Astrocyte (in vitro differentiated cells and primary cell): ENCODE results near the gene FOXO6. TPM values are rescaled to one million over a fixed set of nuclear protein-coding genes. Genes with fewer than 3 reads are reported as not detected.

Source experiments
- DNase-seq: peaks from one replicate; pipeline ENCODE4 v3.0.0-alpha.2; 2010; ENCODE audit warnings: low read depth
- FAIRE-seq: peaks from 2 replicates; lab custom pipeline; 2011; peaks lifted over from hg19 to GRCh38; lab: Jason Lieb, UNC
- H2AFZ ChIP-seq: 2 replicates; pipeline ENCODE4 v1.6.0; 2012; ENCODE audit warnings: low read depth, low read length, inconsistent platforms
- H3K27ac ChIP-seq: 2 replicates; pipeline ENCODE4 v1.5.1; 2011; ENCODE audit warnings: low read depth, low read length, inconsistent platforms
- H3K27me3 ChIP-seq: 2 replicates; pipeline ENCODE4 v1.6.0; 2011; ENCODE audit warnings: low read length, inconsistent platforms; ENCODE audit not compliant: insufficient read depth
- H3K36me3 ChIP-seq: 2 replicates; pipeline ENCODE4 v1.5.1; 2011; ENCODE audit warnings: low read length, inconsistent platforms; ENCODE audit not compliant: insufficient read depth
- H3K4me1 ChIP-seq: 2 replicates; pipeline ENCODE4 v1.5.1; 2011; ENCODE audit warnings: low read length, inconsistent platforms; ENCODE audit not compliant: insufficient read depth
- H3K4me2 ChIP-seq: 2 replicates; pipeline ENCODE4 v1.6.0; 2012; ENCODE audit warnings: low read length, inconsistent platforms
- H3K4me3 ChIP-seq: 2 replicates; pipeline ENCODE4 v1.5.1; 2011; ENCODE audit warnings: low read depth, mild to moderate bottlenecking, low read length, inconsistent platforms; ENCODE audit not compliant: insufficient read depth
- H3K79me2 ChIP-seq: 2 replicates; pipeline ENCODE4 v1.6.0; 2012; ENCODE audit warnings: mild to moderate bottlenecking, low read length, inconsistent platforms; ENCODE audit not compliant: insufficient read depth
- H3K9ac ChIP-seq: 2 replicates; pipeline ENCODE4 v1.6.0; 2012; ENCODE audit warnings: mild to moderate bottlenecking, low read length, inconsistent platforms
- H3K9me3 ChIP-seq: 2 replicates; pipeline ENCODE4 v1.5.1; 2012; ENCODE audit warnings: low read depth, mild to moderate bottlenecking, low read length, inconsistent platforms; ENCODE audit not compliant: insufficient read depth
- H4K20me1 ChIP-seq: 2 replicates; pipeline ENCODE4 v1.6.0; 2012; ENCODE audit warnings: low read length, inconsistent platforms; ENCODE audit not compliant: insufficient read depth
- H3K27ac Mint-ChIP-seq: one replicate; pipeline ENCODE4 v1.8.0; 2021; ENCODE audit warnings: mild to moderate bottlenecking, mixed read lengths; ENCODE audit not compliant: unreplicated experiment
- H3K27me3 Mint-ChIP-seq: one replicate; pipeline ENCODE4 v1.8.0; 2021; ENCODE audit warnings: low read depth, mixed read lengths; ENCODE audit not compliant: unreplicated experiment
- H3K36me3 Mint-ChIP-seq: one replicate; pipeline ENCODE4 v1.8.0; 2021; ENCODE audit warnings: low read depth, mixed read lengths; ENCODE audit not compliant: unreplicated experiment
- H3K4me1 Mint-ChIP-seq: one replicate; pipeline ENCODE4 v1.8.0; 2021; ENCODE audit warnings: low read depth, mixed read lengths; ENCODE audit not compliant: unreplicated experiment
- H3K4me3 Mint-ChIP-seq: one replicate; pipeline ENCODE4 v1.8.0; 2021; ENCODE audit warnings: mild to moderate bottlenecking, moderate library complexity, mixed read lengths; ENCODE audit not compliant: unreplicated experiment
- H3K9me3 Mint-ChIP-seq: one replicate; pipeline ENCODE4 v1.8.0; 2021; ENCODE audit warnings: mild to moderate bottlenecking, mixed read lengths; ENCODE audit not compliant: unreplicated experiment
- CTCF ChIP-seq: IDR thresholded peaks from 2 replicates; pipeline ENCODE4 v1.5.1; 2011; ENCODE audit warnings: low read depth, mild to moderate bottlenecking, inconsistent platforms, low read length, moderate library complexity; ENCODE audit not compliant: insufficient read depth
- EZH2 ChIP-seq: IDR thresholded peaks from 2 replicates; pipeline ENCODE4 v1.6.1; 2012; ENCODE audit warnings: mild to moderate bottlenecking, low read length, inconsistent platforms; ENCODE audit not compliant: insufficient read depth
- total RNA-seq: library from RNA; stranded (reverse); gene quantifications from 2 replicates; pipeline ENCODE4 v1.2.1, GENCODE V29; 2021

The FOXO6 gene
- total RNA-seq, 1 donor from 2014 or later: 1.2 TPM

- Mint-ChIP-seq H3K4me3 (no peak overlapping the region), H3K9me3 (peaks cover 16% of the 10 kb centered on the region), H3K27me3 (peaks cover 52% of the 10 kb centered on the region), H3K27ac (no peak overlapping the region), H3K4me1 (peaks cover 2% of the 10 kb centered on the region), H3K36me3 (peaks cover 1% of the 10 kb centered on the region)
- Histone ChIP-seq H3K27ac (no peak overlapping the region), H3K36me3 (no peaks in the 10 kb centered on the region), H3K9ac (no peak overlapping the region), H3K4me3 (no peak overlapping the region), H2AFZ (no peak overlapping the region), H3K27me3 (peaks cover 9% of the 10 kb centered on the region), H3K9me3 (peaks cover 3% of the 10 kb centered on the region), H3K79me2 (no peaks in the 10 kb centered on the region), H4K20me1 (no peaks in the 10 kb centered on the region), H3K4me2 (no peak overlapping the region), H3K4me1 (peaks cover 8% of the 10 kb centered on the region)
- no peak for FAIRE-seq
- TF ChIP-seq CTCF (no peak), EZH2 (no peak)
- no peak for DNase-seq
Measured at GRCh38 chr1:41414296-41414695, 53.1 kb downstream of the FOXO6 start.

- DNase-seq (no peak), FAIRE-seq (no peak)
- H3K27ac Mint-ChIP-seq: no peak overlapping the region
- H3K4me1 ChIP-seq: peaks cover 8% of the 10 kb centered on the region
- no peak overlapping the region for H3K4me3 ChIP-seq
- no peaks in the 10 kb centered on the region for H3K36me3 ChIP-seq
- TF ChIP-seq CTCF: no peak
- no peak for TF ChIP-seq EZH2
- no peak overlapping the region for H3K9ac ChIP-seq
- no peaks in the 10 kb centered on the region for H3K79me2 ChIP-seq
- peaks cover 4% of the 10 kb centered on the region for H3K27me3 ChIP-seq
- H3K4me3 Mint-ChIP-seq: no peak overlapping the region
- no peak overlapping the region for H3K27ac ChIP-seq
- peaks cover 1% of the 10 kb centered on the region for H3K36me3 Mint-ChIP-seq
- H3K4me2 ChIP-seq: no peak overlapping the region
- H2AFZ ChIP-seq: no peak overlapping the region
- peaks cover 2% of the 10 kb centered on the region for H3K4me1 Mint-ChIP-seq
- H3K9me3 Mint-ChIP-seq: peaks cover 15% of the 10 kb centered on the region
- peaks cover 3% of the 10 kb centered on the region for H3K9me3 ChIP-seq
- H3K27me3 Mint-ChIP-seq: peaks cover 47% of the 10 kb centered on the region
- H4K20me1 ChIP-seq: no peaks in the 10 kb centered on the region
Measured at GRCh38 chr1:41414716-41415306, 53.6 kb downstream of the FOXO6 start.

GRCh38 chr1:41416081-41416480 lies 54.8 kb downstream of the FOXO6 start:
- FAIRE-seq (no peak), DNase-seq (no peak)
- peaks cover 42% of the 10 kb centered on the region for H3K27me3 Mint-ChIP-seq
- Histone ChIP-seq H4K20me1 (no peaks in the 10 kb centered on the region), H3K36me3 (no peaks in the 10 kb centered on the region), H3K27me3 (no peaks in the 10 kb centered on the region), H3K9me3 (peaks cover 3% of the 10 kb centered on the region), H3K4me3 (no peak overlapping the region), H2AFZ (no peak overlapping the region), H3K9ac (no peak overlapping the region), H3K4me1 (peaks cover 8% of the 10 kb centered on the region), H3K27ac (no peak overlapping the region), H3K4me2 (no peak overlapping the region), H3K79me2 (no peaks in the 10 kb centered on the region)
- H3K4me1 Mint-ChIP-seq: peaks cover 2% of the 10 kb centered on the region
- H3K9me3 Mint-ChIP-seq: peaks cover 8% of the 10 kb centered on the region
- H3K27ac Mint-ChIP-seq: no peak overlapping the region
- H3K4me3 Mint-ChIP-seq: no peak overlapping the region
- H3K36me3 Mint-ChIP-seq: peaks cover 1% of the 10 kb centered on the region
- no peak for TF ChIP-seq EZH2
- TF ChIP-seq CTCF: no peak
